ENCODE results near the gene FASN. TPM values are rescaled to one million over a fixed set of nuclear protein-coding genes. Genes with fewer than 3 reads are reported as not detected.

The FASN gene
- total and polyA plus RNA-seq, 9 donors = 1.3 to 168 (median 42.7) TPM

DNA sequence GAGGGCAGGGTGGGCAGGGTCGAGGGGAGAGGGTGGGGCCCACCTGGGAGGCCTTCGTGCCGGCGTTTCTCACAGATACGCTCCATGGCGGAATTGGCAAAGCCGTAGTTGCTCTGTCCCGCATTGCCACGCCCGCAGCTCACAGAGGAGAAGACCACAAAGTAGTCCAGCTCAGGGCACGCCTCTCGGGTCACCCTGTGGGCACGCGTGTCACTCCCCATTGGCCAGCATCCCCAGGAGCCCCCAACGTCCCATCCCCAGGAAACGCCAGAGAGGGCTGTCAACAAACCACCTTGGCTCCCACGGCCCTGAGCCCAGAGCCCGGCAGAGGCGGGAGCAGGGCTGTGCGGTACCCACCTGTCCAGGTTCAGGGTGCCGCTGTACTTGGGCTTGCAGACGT is 16.1 kb downstream of the FASN start:
- Histone ChIP-seq H3K27me3 (no peaks in the 10 kb centered on the region), H3K36me3 (no peaks in the 10 kb centered on the region), H3K27ac (no peak overlapping the region), H3K4me3 (no peak overlapping the region), H3K4me1 (ENCODE audit: insufficient read depth) (peaks cover 2% of the 10 kb centered on the region), H3K9me3 (no peaks in the 10 kb centered on the region)
- DNase-seq = no peak
- intact Hi-C loops (cut with DNase I) = no loop called here
- 89 to 92% (median 89%) methylated on average over 22 of the region's 22 CpGs for WGBS, 3 donors
- TF ChIP-seq, protein P1, sequence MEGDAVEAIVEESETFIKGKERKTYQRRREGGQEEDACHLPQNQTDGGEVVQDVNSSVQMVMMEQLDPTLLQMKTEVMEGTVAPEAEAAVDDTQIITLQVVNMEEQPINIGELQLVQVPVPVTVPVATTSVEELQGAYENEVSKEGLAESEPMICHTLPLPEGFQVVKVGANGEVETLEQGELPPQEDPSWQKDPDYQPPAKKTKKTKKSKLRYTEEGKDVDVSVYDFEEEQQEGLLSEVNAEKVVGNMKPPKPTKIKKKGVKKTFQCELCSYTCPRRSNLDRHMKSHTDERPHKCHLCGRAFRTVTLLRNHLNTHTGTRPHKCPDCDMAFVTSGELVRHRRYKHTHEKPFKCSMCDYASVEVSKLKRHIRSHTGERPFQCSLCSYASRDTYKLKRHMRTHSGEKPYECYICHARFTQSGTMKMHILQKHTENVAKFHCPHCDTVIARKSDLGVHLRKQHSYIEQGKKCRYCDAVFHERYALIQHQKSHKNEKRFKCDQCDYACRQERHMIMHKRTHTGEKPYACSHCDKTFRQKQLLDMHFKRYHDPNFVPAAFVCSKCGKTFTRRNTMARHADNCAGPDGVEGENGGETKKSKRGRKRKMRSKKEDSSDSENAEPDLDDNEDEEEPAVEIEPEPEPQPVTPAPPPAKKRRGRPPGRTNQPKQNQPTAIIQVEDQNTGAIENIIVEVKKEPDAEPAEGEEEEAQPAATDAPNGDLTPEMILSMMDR (IDR thresholded peaks at IDR 0.05) = no peak
- TF ChIP-seq EP300 (IDR thresholded peaks at IDR 0.05) (no peak), POLR2A (IDR thresholded peaks at IDR 0.05) (no peak)

DNA sequence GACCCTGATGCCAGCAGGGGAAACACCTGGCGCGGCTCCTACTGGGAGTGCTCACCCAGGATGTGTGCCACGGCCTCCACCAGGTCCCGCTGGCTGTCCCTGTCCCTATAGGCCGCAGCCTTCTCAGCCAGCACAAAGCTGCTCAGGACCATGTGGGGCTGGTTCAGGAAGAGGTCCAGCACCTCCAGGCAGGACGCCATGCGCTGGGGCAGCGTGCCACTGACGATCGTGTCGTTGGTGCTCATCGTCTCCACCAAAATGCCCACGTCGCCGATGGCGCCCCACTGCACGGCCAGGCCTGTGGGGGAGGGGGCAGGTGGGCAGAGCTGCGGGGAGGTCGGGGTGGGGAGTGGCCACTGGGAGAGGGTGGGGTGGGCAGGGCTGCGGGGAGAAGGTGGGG is 16.5 kb downstream of the FASN start:
- no peak for TF ChIP-seq POLR2A (IDR thresholded peaks at IDR 0.05)
- TF ChIP-seq, protein P1 (IDR thresholded peaks at IDR 0.05) = no peak
- no peak for TF ChIP-seq EP300 (IDR thresholded peaks at IDR 0.05)
- DNase-seq = no peak
- Histone ChIP-seq H3K4me1 (ENCODE audit: insufficient read depth) (peaks cover 2% of the 10 kb centered on the region), H3K27ac (no peak overlapping the region), H3K9me3 (no peaks in the 10 kb centered on the region), H3K27me3 (no peaks in the 10 kb centered on the region), H3K36me3 (no peaks in the 10 kb centered on the region), H3K4me3 (no peak overlapping the region)
- WGBS, 3 donors = 86 to 92% (median 88%) methylated on average over 14 to 19 of the region's 20 CpGs
- intact Hi-C loops (cut with DNase I) = no loop called here

GRCh38 chr17:82080789-82081464 is 17.1 kb downstream of the FASN start:
- intact Hi-C loops (cut with DNase I) = no loop called here
- no peaks in the 10 kb centered on the region for H3K27me3 ChIP-seq
- WGBS, 3 donors = 91 to 93% (median 93%) methylated on average over 43 to 44 of the region's 44 CpGs
- H3K27ac ChIP-seq = no peak overlapping the region
- H3K4me3 ChIP-seq = no peak overlapping the region
- peaks cover 2% of the 10 kb centered on the region for H3K4me1 ChIP-seq (ENCODE audit: insufficient read depth)
- no peaks in the 10 kb centered on the region for H3K9me3 ChIP-seq
- DNase-seq = no peak
- no peaks in the 10 kb centered on the region for H3K36me3 ChIP-seq
- TF ChIP-seq POLR2A (IDR thresholded peaks at IDR 0.05) (no peak), EP300 (IDR thresholded peaks at IDR 0.05) (no peak)
- TF ChIP-seq, protein P1 (IDR thresholded peaks at IDR 0.05) = no peak

DNA sequence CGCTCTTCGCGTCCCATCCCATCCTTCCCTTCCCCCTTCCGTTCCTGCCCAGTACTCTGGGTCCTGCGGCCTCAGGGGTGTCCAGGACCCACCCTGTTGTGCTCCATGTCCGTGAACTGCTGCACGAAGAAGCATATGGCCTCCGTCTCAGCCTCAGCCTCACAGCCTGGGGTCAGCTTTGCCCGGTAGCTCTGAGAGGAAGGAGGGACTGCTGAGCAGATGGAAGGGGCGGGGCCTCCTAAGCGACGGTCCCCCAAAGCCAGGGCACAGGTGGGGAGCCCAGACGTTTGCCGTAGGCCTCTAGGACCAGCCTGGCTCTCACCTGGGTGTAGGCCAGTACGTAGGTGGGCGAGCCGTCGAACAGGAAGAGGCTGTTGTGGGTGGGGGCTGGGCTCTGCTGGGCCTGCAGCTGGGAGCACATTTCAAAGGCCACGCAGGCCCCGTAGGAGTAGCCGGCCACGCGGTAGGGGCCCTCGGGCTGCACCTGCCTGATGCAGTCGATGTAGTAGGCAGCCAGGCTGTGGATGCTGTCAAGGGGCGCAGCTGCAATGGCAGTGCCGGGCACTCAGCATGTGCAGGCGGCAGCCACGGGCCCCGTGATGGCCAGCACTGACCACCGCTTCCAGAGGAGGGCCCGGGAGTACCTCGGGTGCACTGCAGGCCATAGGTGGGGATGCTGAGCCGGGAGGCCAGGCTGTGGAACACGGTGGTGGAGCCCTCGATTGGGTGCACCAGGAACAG is 17.8 kb downstream of the FASN start:
- intact Hi-C loops (cut with DNase I) = no loop called here
- Histone ChIP-seq H3K36me3 (no peaks in the 10 kb centered on the region), H3K27me3 (no peaks in the 10 kb centered on the region), H3K4me1 (ENCODE audit: insufficient read depth) (peaks cover 2% of the 10 kb centered on the region), H3K27ac (no peak overlapping the region), H3K4me3 (no peak overlapping the region), H3K9me3 (no peaks in the 10 kb centered on the region)
- TF ChIP-seq POLR2A (IDR thresholded peaks at IDR 0.05) (no peak), EP300 (IDR thresholded peaks at IDR 0.05) (no peak)
- TF ChIP-seq, protein P1 (IDR thresholded peaks at IDR 0.05) = no peak
- WGBS, 3 donors = 75 to 81% (median 77%) methylated on average over 36 of the region's 36 CpGs
- no peak for DNase-seq

Measured in ovary (tissue), 9 donors.